Fibroblast of skin of left quadriceps (primary cell): ENCODE measurements around the gene UBQLN4.
A peak's percentile ranks its signal among the peaks of the same experiment; 100 is the strongest.
"Not testable (repeated sequence)": the region's sequence is repeated elsewhere in the genome, so short reads cannot be mapped to it uniquely, and the experiment has no call there.

ENCODE experiments used
- DNase-seq, 2 experiments: peaks; one replicate each; pipeline ENCODE4 v3.0.0-alpha.2; 2013; ENCODE audit warnings: low read depth in 2 of 2

Gene UBQLN4

DNA sequence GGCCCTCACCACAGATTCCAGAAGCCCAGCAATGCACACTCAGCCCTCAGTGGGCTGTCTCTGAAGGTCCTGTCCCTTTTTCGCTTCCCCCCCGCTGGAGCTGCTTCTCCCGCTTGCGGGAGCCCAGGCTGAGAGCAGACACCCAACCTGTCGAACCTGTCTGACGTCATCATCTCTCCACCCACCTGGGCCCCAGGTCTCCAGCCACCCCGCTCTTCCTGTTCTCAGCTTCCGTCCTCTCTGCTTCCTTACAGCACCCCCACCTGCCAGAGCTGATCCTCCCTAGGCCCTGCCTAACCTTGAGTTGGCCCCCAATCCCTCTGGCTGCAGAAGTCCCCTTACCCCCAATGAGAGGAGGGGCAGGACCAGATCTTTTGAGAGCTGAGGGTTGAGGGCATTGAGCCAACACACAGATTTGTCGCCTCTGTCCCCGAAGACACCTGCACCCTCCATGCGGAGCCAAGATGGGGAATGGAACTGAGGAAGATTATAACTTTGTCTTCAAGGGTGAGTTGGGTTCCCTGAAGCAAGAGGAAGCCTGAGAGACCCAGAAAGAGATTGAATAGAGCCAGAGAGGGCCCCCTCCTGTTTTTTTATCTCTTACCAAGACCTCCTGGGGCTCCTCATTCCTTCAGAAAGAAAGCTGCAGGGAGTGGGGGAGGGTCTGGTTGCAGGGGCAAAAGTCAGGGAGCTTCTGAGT, 7.5 kb upstream of the UBQLN4 start, which contains the start of gene RAB25:
RAB25 (plus strand) TSS at position 224 of the 700 bp plus-strand sequence; CDS start at position 465, 241 bp downstream.
- DNase-seq, result no peak

DNA sequence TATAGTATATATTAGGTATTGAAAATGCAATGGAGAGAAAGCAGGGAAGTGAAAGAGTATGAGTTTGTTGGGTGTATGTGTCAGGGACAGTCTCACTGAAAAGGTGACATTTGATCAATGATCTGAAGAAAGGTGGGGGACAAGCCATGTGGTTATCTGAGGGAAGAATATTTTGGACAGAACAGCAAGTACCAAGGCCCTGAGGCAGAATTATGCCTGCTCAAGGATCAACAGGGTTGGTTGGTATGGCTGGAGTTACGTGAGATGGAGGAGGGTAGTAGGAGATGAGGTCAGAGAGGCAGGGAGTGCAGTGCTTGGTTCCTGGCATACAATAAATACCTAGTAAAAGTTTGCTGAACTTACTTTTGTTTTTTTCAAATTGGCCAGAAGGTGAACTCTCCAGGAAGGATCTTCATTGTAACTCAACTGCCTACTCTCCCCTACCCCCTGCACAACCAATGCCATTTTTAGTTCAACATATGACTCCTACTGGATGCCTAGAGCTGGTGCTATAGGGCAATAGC, 2.8 kb upstream of the UBQLN4 start:
- no peak for DNase-seq

DNA sequence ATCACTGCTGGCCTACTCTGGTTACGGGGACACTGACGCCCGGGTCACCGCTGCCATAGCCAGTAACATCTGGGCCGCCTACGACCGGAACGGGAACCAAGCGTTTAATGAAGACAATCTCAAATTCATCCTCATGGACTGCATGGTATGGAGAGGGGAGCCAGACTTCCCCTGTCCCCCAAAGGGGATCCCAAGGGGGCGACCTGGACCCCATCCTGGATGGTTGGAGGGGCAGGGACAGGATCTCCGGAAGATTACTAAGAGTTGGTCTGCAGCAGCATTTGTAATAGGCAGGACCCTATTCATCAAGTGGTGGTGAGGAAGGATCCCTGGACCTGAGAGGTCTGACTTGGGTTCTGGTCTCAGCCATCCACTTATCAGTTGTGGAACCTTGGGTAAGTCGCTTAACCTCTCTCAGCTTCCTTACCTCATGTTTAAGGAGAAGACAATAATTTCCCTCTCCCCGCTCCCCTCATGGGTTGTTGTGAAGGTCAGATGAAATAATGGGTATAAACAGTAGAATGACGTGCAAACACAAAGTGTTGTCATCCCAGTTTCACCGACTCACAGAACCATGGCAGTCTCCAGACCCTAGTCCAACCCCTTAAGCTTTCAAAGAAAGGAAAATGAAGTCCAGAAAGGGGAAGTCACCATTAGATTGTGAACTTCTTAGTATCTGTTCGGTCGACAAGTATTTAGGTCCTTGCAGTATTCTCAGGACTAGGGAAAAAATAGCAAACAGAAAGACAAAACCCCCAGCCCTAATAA, 1.9 kb upstream of the UBQLN4 start:
- DNase-seq, result no peak

DNA sequence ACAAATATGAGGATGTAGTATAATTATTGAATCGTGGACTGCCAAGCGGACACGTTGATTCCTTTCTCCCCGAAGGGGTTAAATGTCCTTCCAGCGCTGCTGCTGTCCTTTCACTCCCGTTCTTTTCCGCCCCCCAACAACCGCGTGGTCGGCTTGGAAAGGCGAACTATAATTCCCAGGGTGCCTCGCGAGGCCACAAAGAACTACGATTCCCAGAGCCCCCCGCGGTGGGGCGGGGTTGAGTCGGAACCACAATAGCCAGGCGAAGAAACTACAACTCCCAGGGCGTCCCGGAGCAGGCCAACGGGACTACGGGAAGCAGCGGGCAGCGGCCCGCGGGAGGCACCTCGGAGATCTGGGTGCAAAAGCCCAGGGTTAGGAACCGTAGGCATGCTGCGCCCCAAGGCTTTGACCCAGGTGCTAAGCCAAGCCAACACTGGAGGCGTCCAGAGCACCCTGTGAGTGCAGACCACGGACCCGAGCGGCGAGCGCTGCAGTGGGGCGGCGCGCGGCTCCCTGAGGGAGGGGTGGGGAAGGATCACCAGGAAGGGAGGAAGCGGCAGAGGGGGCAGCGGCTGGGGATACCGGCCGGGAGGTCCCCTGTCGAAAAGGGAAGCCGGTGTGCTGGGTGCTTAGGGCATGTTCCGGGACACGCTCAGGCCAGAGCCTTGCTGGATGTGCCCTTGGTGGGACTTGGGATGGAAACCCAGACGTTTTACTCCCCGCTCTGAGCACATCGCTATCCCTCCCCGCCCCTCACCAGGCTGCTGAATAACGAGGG, 1.1 kb upstream of the UBQLN4 start, which contains the start of gene LAMTOR2:
LAMTOR2 (plus strand) TSS at position 283 of the 781 bp plus-strand sequence; CDS start at position 391, 108 bp downstream.
- DNase-seq, result peak; percentile 92 to 93

DNA sequence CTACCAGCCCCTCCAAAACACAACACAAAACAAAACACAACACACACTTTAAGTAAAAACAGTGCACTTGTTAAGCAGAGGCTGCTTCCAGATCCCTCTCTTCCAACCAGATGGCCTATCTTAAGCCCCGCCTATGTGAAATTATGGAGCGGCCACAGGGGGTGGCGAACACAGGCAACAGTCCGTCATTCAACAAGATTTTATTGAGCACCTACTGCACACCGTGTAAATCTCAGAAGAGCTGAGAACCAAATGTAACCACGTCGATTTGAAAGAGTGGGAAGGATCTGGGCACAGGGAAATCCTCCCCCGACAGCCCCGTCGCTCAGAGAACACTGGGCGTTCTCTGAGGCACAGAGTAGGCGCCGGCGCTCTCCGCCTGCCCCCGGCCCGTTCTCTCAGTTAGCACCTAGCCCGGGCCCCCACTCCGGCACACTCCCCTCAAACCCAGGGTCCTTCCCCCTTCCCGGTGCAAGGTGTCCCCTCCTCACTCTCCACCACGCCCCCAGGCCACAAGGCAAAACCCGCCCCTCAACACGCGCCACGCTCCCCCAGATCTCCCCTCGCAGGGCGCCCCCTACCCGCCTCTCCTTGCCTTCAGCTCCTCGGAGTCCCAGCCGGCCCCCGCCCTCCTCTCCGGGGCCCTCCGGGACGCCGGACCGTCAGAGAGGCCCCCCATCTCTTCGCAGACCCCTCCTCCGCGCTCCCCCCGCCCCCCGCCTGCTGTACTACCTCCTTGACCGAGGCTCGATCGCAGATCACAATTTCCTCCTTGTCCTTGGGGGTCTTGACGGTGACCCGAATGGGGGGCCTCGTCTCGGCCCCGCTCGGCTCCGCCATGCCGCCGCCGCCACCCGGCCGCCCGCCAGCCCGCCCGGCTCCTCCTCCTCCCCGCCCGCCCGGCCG, 483 bp downstream of the UBQLN4 start:
- peak in 1 of 2 experiments; percentile 19 for DNase-seq

DNA sequence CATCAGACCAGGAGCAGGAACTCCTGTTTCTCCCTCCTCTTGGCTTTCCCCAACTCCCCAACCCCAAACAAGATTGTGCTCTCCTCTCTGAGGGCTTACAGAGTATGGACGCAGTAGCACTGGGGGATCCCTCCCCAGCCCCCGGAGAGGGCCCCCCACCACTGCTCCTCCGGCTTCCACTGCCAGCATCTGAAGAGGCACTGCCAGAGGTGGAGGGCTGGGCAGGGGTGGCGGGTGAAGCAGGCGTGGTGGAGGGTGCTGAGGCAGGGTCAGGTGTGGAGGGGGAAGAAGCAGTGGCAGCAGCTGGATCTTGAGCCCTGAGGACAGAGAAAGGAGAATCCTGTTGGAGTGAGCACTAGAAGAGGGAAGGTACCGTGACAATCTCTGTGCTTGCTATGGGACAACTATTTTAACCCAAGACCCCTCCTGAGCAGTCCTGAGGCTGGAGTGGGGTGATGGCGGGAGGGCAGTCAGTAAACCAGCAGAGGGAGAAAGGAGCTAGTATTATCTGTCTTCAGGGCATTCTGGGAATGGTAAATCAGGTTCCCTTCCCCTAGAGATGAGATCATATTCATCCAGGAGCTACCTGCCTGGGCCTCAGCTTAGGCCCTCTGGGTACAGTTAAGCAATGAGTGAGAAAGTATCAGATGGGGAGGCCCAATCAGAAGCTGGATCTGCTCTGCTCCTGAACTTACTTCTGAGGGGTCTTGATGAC, 2.4 kb downstream of the UBQLN4 start:
- no peak for DNase-seq

DNA sequence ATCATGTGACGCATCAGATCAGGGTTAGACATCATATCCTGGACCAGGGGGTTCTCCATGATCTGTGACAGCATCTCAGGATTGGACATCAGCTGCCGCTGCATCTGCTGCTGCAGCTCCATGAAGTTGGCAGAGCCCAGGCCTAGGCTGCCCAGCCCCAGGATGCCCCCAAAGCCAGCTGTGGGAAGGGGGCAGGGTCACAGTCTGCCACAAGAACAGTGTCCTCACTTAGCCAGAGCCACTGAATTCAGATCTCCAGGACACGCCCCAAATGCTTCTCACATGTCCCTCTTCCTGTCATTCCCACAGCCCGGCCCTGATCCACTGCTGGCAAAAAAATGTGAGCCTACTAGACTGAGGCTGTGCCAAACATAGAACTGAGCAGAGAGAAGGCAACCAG, 3.2 kb downstream of the UBQLN4 start:
- DNase-seq, result no peak

DNA sequence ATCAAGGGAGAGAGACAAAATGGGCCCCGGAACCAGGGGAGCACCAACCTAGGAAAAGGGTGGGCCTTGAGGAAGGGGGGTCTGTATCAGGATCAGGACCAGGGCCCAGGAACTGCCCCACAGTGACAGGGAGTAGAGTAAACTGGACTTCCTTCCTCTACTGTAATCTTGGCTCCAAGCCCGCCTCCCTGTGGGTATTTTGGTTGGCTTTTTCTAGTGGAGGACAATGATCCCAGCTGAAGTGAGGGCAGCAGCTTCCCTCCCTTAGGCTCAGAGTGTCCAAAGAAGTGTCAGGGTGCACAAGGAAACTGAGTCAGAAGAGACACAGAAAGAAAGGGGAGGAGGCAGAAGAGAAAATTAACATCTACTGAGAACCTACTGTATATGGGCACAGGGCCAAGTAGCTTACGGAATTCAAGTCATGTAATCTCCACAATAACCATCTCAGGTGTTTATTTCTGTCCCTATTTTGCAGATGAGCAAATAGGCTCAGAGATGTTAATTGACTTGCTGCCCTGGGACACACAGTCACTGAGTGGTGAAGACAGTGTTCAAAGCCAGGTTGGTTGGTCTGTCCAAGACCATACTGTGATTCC, 4.8 kb downstream of the UBQLN4 start:
- DNase-seq, result no peak

DNA sequence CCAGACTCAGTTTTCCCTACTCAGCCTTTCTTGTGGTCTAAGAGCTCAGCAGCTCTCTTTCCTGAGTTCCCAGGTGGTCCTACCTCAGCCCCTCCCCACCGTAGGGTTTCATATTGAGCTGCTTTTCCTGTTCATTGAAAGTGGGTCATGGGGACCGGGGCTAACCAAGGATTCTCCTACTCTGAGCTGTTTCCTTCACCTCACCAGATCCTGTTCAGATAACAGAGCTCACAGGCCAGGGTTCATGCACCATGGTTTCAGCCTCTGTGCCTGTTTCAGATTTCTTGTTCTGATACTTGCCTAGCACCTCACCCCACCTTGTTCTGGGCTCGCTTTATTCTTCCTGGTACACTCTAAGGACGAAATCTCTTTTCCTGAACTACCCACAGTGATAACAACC, 8.5 kb downstream of the UBQLN4 start:
- no peak for DNase-seq

DNA sequence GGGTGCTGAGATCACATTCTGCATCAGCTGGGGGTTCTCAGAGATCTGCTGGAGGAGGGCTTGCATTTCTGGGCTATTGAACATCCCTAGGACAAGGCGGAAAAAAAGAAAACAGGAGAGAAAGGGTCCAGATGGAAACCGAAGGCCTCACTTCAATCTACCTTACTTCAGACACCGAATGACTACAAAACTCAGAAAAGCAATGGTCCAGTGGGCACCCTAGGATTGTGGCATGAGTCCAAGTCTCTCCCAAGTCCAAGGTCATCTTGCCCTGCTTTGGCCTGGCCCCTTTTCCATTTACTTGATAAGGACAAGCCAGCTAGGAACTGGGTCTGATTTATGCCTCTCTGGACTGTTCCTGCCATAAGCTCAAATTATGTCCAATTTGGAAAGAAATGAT, 10.8 kb downstream of the UBQLN4 start:
- DNase-seq, result no peak

DNA sequence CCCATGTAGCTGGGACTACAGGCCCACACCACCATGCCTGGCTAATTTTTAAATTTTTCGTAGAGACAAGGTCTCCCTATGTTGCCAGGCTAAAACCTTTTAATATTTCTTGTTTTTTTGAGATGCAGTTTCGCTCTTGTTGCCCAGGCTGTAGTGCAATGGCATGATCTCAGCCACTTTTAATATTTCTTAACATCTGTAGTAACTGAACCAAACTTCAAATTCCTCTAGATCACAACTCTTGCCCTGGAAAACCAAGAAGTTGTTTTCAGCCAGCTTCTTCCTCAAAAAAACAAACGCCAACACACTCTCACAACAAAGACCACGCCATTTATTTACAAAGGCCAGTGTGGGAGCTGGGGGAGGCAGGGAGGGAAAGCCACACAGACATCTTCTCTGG, 18.6 kb downstream of the UBQLN4 start:
- not testable (repeated sequence) for DNase-seq

DNA sequence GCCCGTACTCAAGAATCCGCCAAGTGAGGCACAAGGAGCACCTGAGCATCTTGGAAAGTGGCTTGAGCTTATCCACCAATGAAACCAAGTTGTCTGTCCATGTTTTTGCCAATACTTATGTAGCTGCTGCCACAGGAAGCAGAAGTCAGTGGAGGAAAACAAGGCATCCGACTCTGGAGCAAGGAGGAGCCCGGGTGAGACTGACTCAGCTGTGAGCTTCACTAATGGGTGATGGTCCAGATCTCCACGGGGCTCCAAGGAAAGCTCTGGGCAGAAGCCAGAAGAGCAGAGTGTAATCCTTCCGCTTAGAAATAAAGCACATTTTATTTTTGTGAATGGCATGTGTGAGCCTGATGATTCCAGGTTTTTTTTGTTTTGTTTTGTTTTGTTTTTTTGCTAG, 20.6 kb downstream of the UBQLN4 start:
- DNase-seq, result no peak

DNA sequence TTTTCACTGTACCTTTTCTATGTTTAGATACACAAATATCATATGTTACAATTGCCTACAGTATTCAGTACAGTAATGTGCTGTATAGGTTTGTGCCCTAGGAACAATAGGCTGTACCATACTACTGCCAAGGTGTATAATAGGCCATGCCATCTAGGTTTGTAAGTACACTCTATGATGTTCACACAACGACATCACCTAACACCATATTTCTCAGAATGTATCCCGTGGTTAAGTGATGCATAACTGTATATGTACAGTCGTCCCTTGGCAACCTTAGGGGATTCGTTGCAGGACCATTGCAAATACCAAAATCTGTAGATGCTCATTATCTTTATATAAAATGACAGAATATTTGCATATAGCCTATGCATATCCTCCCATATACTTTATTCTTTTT, 27.0 kb downstream of the UBQLN4 start:
- no peak for DNase-seq

DNA sequence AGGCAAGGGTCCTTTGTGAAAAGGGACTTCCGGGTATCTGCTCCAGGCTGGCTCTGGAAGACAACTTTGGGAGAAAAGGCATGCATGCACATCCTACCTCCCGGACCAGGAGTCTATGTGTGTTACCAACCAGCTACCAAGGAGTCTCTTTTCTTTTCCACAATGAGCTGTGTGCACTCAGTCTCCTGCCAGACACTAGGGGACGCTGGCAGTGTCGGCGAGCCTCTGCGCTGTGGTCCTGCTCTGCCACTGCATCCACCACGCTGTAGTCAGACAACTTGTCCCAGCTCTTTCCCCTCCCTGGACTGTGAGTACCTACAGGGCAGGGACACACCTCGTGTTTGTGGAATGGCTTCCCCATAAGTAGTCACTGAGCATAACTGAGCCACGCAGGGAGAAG, 27.7 kb downstream of the UBQLN4 start:
- DNase-seq, result peak in 1 of 2 experiments; percentile 7

DNA sequence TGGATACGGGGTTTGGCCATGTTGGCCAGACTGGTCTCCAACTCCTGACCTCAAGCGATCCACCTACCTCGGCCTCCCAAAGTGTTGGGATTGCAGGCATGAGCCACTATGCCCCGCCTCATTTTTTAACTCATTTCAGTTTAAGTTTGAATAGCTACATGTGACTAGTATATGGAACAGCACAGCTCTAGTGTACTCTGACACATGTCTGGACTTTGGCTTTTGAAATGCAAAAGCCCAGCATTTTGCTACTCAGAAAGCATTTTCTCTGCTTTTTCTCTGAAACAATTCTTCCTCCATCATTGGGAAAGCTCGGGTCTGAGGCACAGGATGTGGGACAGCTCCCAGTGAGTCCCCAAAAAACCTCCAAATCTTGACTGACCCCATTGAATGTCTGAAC, 28.8 kb downstream of the UBQLN4 start:
- DNase-seq, result no peak

DNA sequence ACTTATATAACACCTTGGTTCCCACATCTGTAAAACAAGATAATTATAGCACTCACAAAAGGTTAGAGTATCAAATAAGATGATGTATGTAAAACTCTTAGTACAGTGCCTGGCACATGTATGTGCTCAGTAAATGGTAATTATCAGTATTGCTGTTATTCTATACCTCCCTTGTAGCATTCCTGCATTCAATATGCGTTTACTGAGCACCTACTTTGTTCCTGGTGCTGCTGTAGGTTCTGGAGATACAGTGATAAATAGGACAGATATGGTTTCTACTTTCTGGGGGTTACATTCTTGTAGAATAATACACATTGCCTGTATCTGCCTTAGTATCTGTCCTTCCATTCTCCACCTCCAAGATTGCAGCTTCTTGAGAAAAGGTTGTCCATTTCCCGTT, 31.6 kb downstream of the UBQLN4 start:
- DNase-seq, result no peak

DNA sequence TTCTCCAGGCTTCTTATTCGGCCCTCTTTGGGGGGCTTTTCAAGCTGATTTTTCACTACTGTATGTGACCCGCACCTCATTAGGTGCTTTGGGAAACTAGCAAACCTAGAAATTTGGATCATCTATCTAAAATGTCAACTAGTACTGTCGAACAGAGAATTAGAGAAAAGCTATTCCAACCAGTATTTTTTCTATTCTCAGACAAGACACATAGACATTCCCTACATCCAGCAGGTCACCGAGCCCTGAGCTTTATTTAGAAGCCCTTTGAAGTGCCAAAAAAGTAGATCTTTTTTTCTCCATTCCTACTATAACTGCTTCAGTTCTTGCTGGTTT, 32.5 kb downstream of the UBQLN4 start:
- no peak for DNase-seq

DNA sequence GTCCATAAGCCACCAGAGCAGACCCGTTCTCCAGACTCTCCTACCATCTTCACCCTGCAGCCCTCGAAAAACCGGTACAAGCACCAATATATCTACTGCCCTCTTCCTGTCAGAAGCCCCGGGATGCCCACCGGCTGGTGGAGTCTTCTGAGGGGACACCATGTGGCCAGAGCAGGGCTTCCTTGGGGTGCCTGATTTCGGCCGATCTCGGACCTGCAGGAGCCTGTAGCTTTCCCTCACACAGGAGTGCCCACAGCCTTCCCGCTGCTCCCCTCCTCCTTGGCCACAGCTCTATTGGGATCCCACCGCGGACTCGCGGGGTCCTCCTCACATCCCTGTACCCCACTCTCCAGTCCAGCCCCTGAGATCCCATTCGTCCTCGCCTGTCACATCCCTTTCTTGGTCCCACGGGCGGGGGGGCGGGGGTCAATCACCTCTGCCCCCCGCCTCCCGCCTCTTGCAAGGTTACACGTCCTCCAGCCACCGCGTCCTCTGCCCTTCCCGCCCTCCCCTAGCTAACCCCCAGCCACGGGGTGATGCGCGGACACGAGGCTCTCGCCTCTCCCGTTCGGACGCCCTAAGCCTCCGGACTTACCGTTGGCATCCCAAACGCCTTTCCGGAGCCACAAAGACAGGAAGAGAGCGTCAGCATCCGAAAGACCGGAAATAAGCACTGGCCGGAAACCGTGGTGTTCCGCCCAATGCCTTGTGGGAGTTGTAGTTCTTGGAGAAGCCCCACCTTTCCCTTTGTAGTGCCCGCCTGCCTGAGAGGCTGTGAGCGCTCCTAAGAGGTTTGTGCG, 33.1 kb downstream of the UBQLN4 start, which contains the start of gene SSR2:
SSR2 (minus strand) TSS at position 659 of the 800 bp plus-strand sequence. CDS start 784 bp downstream, outside the sequence.
- peak; percentile 72 to 78 for DNase-seq

DNA sequence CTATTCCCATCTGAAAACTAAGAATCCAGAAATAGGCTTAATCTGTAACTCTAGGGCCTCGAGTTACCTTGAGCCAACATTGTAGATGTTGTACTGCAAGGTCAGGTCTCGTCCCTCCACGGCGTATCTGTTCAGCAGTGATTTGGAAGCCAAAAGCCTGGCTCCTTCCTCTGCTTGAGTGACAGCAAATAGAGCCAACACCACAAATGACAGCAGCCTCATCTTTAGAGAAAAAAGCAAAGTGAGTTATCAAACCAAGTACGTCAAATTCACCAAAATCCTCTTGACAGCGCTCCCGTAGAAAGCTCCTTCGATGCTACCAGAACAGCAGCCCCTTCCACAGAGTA, 33.7 kb downstream of the UBQLN4 start:
- DNase-seq, result no peak
